Gastroesophageal sphincter (tissue), 4 donors: ENCODE results near the gene DBH. TPM values are rescaled to one million over a fixed set of nuclear protein-coding genes. Genes with fewer than 3 reads are reported as not detected.

ENCODE experiments used
- ATAC-seq: fragments of 150-250 bp; one replicate; pipeline ENCODE4 v1.9.1; 2016; ENCODE audit warnings: mild to moderate bottlenecking, moderate library complexity
- H3K27ac ChIP-seq, 4 donors: fragments of 200-600 bp; sonication (generic) in 3 of 4; 1 replicate in 3 of 4; 2 replicates in 1 of 4; pipeline ENCODE4 v1.5.1; 2016 to 2019
- H3K27me3 ChIP-seq: fragments of 200-600 bp; sonication (generic); one replicate; pipeline ENCODE4 v1.5.1; 2019
- H3K36me3 ChIP-seq, 2 donors: fragments of 200-600 bp; sonication (generic); one replicate each; pipeline ENCODE4 v1.5.1; 2019; ENCODE audit warnings: control low read depth in 1 of 2
- H3K4me1 ChIP-seq, 3 donors: fragments of 200-600 bp; sonication (generic); 1 replicate in 2 of 3; 2 replicates in 1 of 3; pipeline ENCODE4 v1.5.1; 2016 to 2019; ENCODE audit warnings: control low read depth in 2 of 3
- H3K4me3 ChIP-seq, 2 donors: fragments of 200-600 bp; sonication (generic); one replicate each; pipeline ENCODE4 v1.5.1; 2019; ENCODE audit warnings: mild to moderate bottlenecking in 1 of 2, moderate library complexity in 1 of 2
- H3K9me3 ChIP-seq, 3 donors: fragments of 200-600 bp; sonication (generic); one replicate each; pipeline ENCODE4 v1.5.1; 2017 to 2019; ENCODE audit warnings: control low read depth in 2 of 3
- EP300 ChIP-seq: sonication (generic); formaldehyde crosslinking; IDR thresholded peaks from one replicate; pipeline ENCODE4 v1.6.1; 2017; ENCODE audit warnings: antibody characterized with exemption, mild to moderate bottlenecking
- POLR2A ChIP-seq, 2 donors: fragments of 450-650 bp; IDR thresholded peaks; one replicate each; pipeline ENCODE4 v1.6.1; 2017; ENCODE audit warnings: antibody characterized with exemption in 2 of 2, mild to moderate bottlenecking in 2 of 2, moderate library complexity in 1 of 2
- POLR2AphosphoS5 ChIP-seq: sonication (generic); formaldehyde crosslinking; IDR thresholded peaks from one replicate; pipeline ENCODE4 v1.6.1; 2017; ENCODE audit warnings: antibody characterized with exemption
- WGBS, 2 donors: methylation state at CpG; one replicate each; pipeline ENCODE4 v1.1.5; 2018; ENCODE audit warnings: low coverage in 1 of 2; 5-methylcytosine and 5-hydroxymethylcytosine counted together
- total RNA-seq, 4 donors: library from RNA; depleted of rRNA; stranded (reverse); fragments of >200 nt; gene quantifications; one replicate each; pipeline ENCODE4 v1.1.0, GENCODE V29; 2016
- TF ChIP-seq, protein P1 (sequence below), 4 experiments: fragments of 200-600 bp in 2 of 4; fragments of 450-650 bp in 2 of 4; sonication (generic) in 1 of 4; IDR thresholded peaks; one replicate each; pipeline ENCODE4 v1.5.1; 2017 to 2019; ENCODE audit warnings: antibody characterized with exemption in 4 of 4, mild to moderate bottlenecking in 2 of 4, moderate library complexity in 2 of 4

Gene DBH
- total RNA-seq, 4 donors from 2014 or later: not detected

- ATAC-seq: no peak
- H3K9me3 ChIP-seq: no peaks in the 10 kb centered on the region
- WGBS, 2 donors: 83% methylated on average over 4 of the region's 10 CpGs; no CpG with 5 or more reads in 1 of the 2 donors
These were observed 69.4 kb downstream of the DBH start for GRCh38 chr9:133705576-133705975.

GRCh38 chr9:133706307-133707050 is 70.3 kb downstream of the DBH start:
- no peaks in the 10 kb centered on the region for H3K36me3 ChIP-seq
- H3K27me3 ChIP-seq: peaks cover 32% of the 10 kb centered on the region
- no peak for TF ChIP-seq POLR2AphosphoS5
- TF ChIP-seq, protein P1, sequence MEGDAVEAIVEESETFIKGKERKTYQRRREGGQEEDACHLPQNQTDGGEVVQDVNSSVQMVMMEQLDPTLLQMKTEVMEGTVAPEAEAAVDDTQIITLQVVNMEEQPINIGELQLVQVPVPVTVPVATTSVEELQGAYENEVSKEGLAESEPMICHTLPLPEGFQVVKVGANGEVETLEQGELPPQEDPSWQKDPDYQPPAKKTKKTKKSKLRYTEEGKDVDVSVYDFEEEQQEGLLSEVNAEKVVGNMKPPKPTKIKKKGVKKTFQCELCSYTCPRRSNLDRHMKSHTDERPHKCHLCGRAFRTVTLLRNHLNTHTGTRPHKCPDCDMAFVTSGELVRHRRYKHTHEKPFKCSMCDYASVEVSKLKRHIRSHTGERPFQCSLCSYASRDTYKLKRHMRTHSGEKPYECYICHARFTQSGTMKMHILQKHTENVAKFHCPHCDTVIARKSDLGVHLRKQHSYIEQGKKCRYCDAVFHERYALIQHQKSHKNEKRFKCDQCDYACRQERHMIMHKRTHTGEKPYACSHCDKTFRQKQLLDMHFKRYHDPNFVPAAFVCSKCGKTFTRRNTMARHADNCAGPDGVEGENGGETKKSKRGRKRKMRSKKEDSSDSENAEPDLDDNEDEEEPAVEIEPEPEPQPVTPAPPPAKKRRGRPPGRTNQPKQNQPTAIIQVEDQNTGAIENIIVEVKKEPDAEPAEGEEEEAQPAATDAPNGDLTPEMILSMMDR (IDR thresholded peaks at IDR 0.05): no peak
- no peak for TF ChIP-seq POLR2A (IDR thresholded peaks at IDR 0.05)
- TF ChIP-seq EP300: no peak
- 57 to 86% methylated on average over 1 to 7 of the region's 12 CpGs for WGBS, 2 donors
- no peaks in the 10 kb centered on the region for H3K9me3 ChIP-seq
- ATAC-seq: no peak
- H3K4me1 ChIP-seq: peaks cover 0 to 23% (median 12%) of the 10 kb centered on the region in 3 donors
- H3K27ac ChIP-seq: peak overlapping the region in 1 of 4 donors; percentile 27
- H3K4me3 ChIP-seq: no peak overlapping the region

More at GRCh38 chr9:133705576-133705975, 69.4 kb downstream of the DBH start:
- TF ChIP-seq, protein P1 (IDR thresholded peaks at IDR 0.05): no peak
- no peak for TF ChIP-seq POLR2A (IDR thresholded peaks at IDR 0.05)
- no peaks in the 10 kb centered on the region for H3K36me3 ChIP-seq
- no peak overlapping the region for H3K27ac ChIP-seq
- H3K4me1 ChIP-seq: peaks cover 0 to 25% (median 12%) of the 10 kb centered on the region in 3 donors
- peaks cover 32% of the 10 kb centered on the region for H3K27me3 ChIP-seq
- no peak overlapping the region for H3K4me3 ChIP-seq

- Histone ChIP-seq H3K27me3 (peaks cover 28% of the 10 kb centered on the region), H3K4me1 (peaks cover 0 to 16% (median 11%) of the 10 kb centered on the region in 3 donors), H3K36me3 (no peaks in the 10 kb centered on the region), H3K9me3 (no peaks in the 10 kb centered on the region), H3K27ac (peak overlapping the region in 2 of 4 donors; percentile 11 to 44), H3K4me3 (no peak overlapping the region)
- ATAC-seq: no peak
- 64% methylated on average over 2 of the region's 17 CpGs; no CpG with 5 or more reads in 1 of the 2 donors for WGBS, 2 donors
- no peak for TF ChIP-seq POLR2A (IDR thresholded peaks at IDR 0.05)
- no peak for TF ChIP-seq POLR2AphosphoS5
- TF ChIP-seq EP300: no peak
- TF ChIP-seq, protein P1 (IDR thresholded peaks at IDR 0.05): no peak
These were observed 71.1 kb downstream of the DBH start for GRCh38 chr9:133707065-133707762.

- H3K36me3 ChIP-seq: no peaks in the 10 kb centered on the region
- TF ChIP-seq EP300 (no peak), POLR2AphosphoS5 (no peak), POLR2A (IDR thresholded peaks at IDR 0.05) (no peak)
- TF ChIP-seq, protein P1 (IDR thresholded peaks at IDR 0.05): no peak
- no peaks in the 10 kb centered on the region for H3K9me3 ChIP-seq
- H3K27ac ChIP-seq: peak overlapping the region in 1 of 4 donors; percentile 11
- peaks cover 0 to 10% (median 5%) of the 10 kb centered on the region in 3 donors for H3K4me1 ChIP-seq
- ATAC-seq: no peak
- peaks cover 22% of the 10 kb centered on the region for H3K27me3 ChIP-seq
- no peak overlapping the region for H3K4me3 ChIP-seq
- 100% methylated on average over 4 of the region's 15 CpGs; no CpG with 5 or more reads in 1 of the 2 donors for WGBS, 2 donors
These were observed 71.6 kb downstream of the DBH start for GRCh38 chr9:133707763-133708245.
